ENCODE results near the gene ZNF101. TPM values are rescaled to one million over a fixed set of nuclear protein-coding genes. Genes with fewer than 3 reads are reported as not detected.
"Not testable (repeated sequence)": the region's sequence is repeated elsewhere in the genome, so short reads cannot be mapped to it uniquely, and the experiment has no call there.

The ZNF101 gene
- total RNA-seq, 2 donors from 2014 or later, result 53.2 to 62.9 TPM

DNA sequence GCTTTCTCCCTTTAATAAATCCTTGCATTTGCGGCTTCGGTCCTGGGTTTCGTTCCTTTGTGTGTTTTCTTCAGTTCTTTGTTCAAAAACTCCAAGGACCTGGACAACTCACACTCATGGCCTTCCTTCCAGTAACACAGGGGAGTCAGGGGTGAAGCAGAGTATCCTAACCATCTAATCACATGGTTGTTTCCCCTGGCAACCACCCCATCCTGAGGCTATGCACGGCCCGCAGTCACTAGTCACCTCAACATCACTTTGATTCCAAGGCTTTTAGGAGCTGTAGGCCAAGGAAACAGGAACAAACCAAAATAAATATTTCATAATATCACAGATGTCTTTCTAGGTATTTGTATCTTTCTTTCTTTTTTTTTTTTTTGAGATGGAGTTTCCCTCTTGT is 28.9 kb downstream of the ZNF101 start:
- WGBS, 2 experiments (ENCODE audit: insufficient coverage in 1 of 2, insufficient read length in 1 of 2), result 89 to 100% methylated on average over 3 to 5 of the region's 5 CpGs
- no peak overlapping the region for H3K9ac ChIP-seq (ENCODE audit: extremely low read depth, low read length, poor library complexity, severe bottlenecking)
- DNase-seq, result no peak
- H3K4me1 Mint-ChIP-seq, result no peaks in the 10 kb centered on the region
- peaks cover 16% of the 10 kb centered on the region for H3K9me3 Mint-ChIP-seq
- no peaks in the 10 kb centered on the region for H3K9me3 ChIP-seq (ENCODE audit: control insufficient read depth, low read length)
- H3K36me3 Mint-ChIP-seq (ENCODE audit: low read depth), result peaks cover 10% of the 10 kb centered on the region
- no peak overlapping the region for H3K27ac ChIP-seq (ENCODE audit: low read depth, low read length)
- H3K4me3 Mint-ChIP-seq, result no peak overlapping the region
- no peak for TF ChIP-seq CTCF (conservative IDR thresholded peaks at IDR 0.05)
- H3K36me3 ChIP-seq (ENCODE audit: control insufficient read depth, insufficient read depth, low read length), result no peaks in the 10 kb centered on the region
- no peaks in the 10 kb centered on the region for H3K27me3 Mint-ChIP-seq (ENCODE audit: insufficient read depth)
- no peak overlapping the region for H3K4me3 ChIP-seq (ENCODE audit: low read length)
- H3K4me1 ChIP-seq (ENCODE audit: control insufficient read depth, insufficient read depth, low read length), result no peaks in the 10 kb centered on the region
- H3K27ac Mint-ChIP-seq, result no peak overlapping the region
- no peaks in the 10 kb centered on the region for H3K27me3 ChIP-seq (ENCODE audit: control insufficient read depth, insufficient read depth, low read length, poor library complexity, severe bottlenecking)

GRCh38 chr19:19700493-19700892 is 31.9 kb downstream of the ZNF101 start:
- not testable (repeated sequence) for H3K9ac ChIP-seq (ENCODE audit: extremely low read depth, low read length, poor library complexity, severe bottlenecking); H3K4me3 ChIP-seq (ENCODE audit: low read length); H3K27ac ChIP-seq (ENCODE audit: low read depth, low read length); DNase-seq; H3K27me3 Mint-ChIP-seq (ENCODE audit: insufficient read depth); H3K27me3 ChIP-seq (ENCODE audit: control insufficient read depth, insufficient read depth, low read length, poor library complexity, severe bottlenecking); H3K4me3 Mint-ChIP-seq; H3K4me1 Mint-ChIP-seq; H3K36me3 ChIP-seq (ENCODE audit: control insufficient read depth, insufficient read depth, low read length); H3K9me3 ChIP-seq (ENCODE audit: control insufficient read depth, low read length); H3K4me1 ChIP-seq (ENCODE audit: control insufficient read depth, insufficient read depth, low read length); H3K27ac Mint-ChIP-seq
- H3K9me3 Mint-ChIP-seq, result peaks cover 37% of the 10 kb centered on the region
- peaks cover 27% of the 10 kb centered on the region for H3K36me3 Mint-ChIP-seq (ENCODE audit: low read depth)
- WGBS, 2 experiments (ENCODE audit: insufficient coverage in 1 of 2, insufficient read length in 1 of 2), result 75 to 100% methylated on average over 1 of the region's 1 CpG

- Histone ChIP-seq H3K9me3 (ENCODE audit: control insufficient read depth, low read length) (peaks cover 35% of the 10 kb centered on the region), H3K4me3 (ENCODE audit: low read length) (no peak overlapping the region), H3K4me1 (ENCODE audit: control insufficient read depth, insufficient read depth, low read length) (no peaks in the 10 kb centered on the region), H3K27ac (ENCODE audit: low read depth, low read length) (no peak overlapping the region), H3K9ac (ENCODE audit: extremely low read depth, low read length, poor library complexity, severe bottlenecking) (no peak overlapping the region), H3K27me3 (ENCODE audit: control insufficient read depth, insufficient read depth, low read length, poor library complexity, severe bottlenecking) (no peaks in the 10 kb centered on the region), H3K36me3 (ENCODE audit: control insufficient read depth, insufficient read depth, low read length) (peaks cover 6% of the 10 kb centered on the region)
- no peak overlapping the region for H3K27ac Mint-ChIP-seq
- no peak overlapping the region for H3K4me3 Mint-ChIP-seq
- WGBS, 2 experiments (ENCODE audit: insufficient coverage in 1 of 2, insufficient read length in 1 of 2), result 88 to 97% methylated on average over 6 of the region's 6 CpGs
- peaks cover 2% of the 10 kb centered on the region for H3K27me3 Mint-ChIP-seq (ENCODE audit: insufficient read depth)
- DNase-seq, result no peak
- TF ChIP-seq CTCF (conservative IDR thresholded peaks at IDR 0.05), result no peak
- H3K4me1 Mint-ChIP-seq, result no peaks in the 10 kb centered on the region
- H3K36me3 Mint-ChIP-seq (ENCODE audit: low read depth), result peaks cover 58% of the 10 kb centered on the region
- H3K9me3 Mint-ChIP-seq, result peaks cover 75% of the 10 kb centered on the region
These were observed 36.2 kb downstream of the ZNF101 start for GRCh38 chr19:19704836-19705235.

- 74 to 100% methylated on average over 2 of the region's 2 CpGs for WGBS, 2 experiments (ENCODE audit: insufficient coverage in 1 of 2, insufficient read length in 1 of 2)
- no peak overlapping the region for H3K4me3 Mint-ChIP-seq
- H3K4me1 ChIP-seq (ENCODE audit: control insufficient read depth, insufficient read depth, low read length), result no peaks in the 10 kb centered on the region
- TF ChIP-seq CTCF (conservative IDR thresholded peaks at IDR 0.05), result no peak
- H3K9ac ChIP-seq (ENCODE audit: extremely low read depth, low read length, poor library complexity, severe bottlenecking), result no peak overlapping the region
- peak overlapping the region; percentile 75 for H3K4me3 ChIP-seq (ENCODE audit: low read length)
- H3K27me3 Mint-ChIP-seq (ENCODE audit: insufficient read depth), result peaks cover 2% of the 10 kb centered on the region
- H3K36me3 ChIP-seq (ENCODE audit: control insufficient read depth, insufficient read depth, low read length), result peaks cover 52% of the 10 kb centered on the region
- H3K36me3 Mint-ChIP-seq (ENCODE audit: low read depth), result peaks cover 86% of the 10 kb centered on the region
- no peak for DNase-seq
- no peaks in the 10 kb centered on the region for H3K4me1 Mint-ChIP-seq
- H3K9me3 Mint-ChIP-seq, result peaks cover 97% of the 10 kb centered on the region
- peaks cover 87% of the 10 kb centered on the region for H3K9me3 ChIP-seq (ENCODE audit: control insufficient read depth, low read length)
- H3K27me3 ChIP-seq (ENCODE audit: control insufficient read depth, insufficient read depth, low read length, poor library complexity, severe bottlenecking), result no peaks in the 10 kb centered on the region
- no peak overlapping the region for H3K27ac Mint-ChIP-seq
- H3K27ac ChIP-seq (ENCODE audit: low read depth, low read length), result no peak overlapping the region
These were observed 41.9 kb downstream of the ZNF101 start for GRCh38 chr19:19710506-19710905.

Measured in endodermal cell (in vitro differentiated cells).